Activated B cell treated with CpG ODN at 0.5 μM for 24 hours (primary cell): Measurements from ENCODE around the gene KIF3C. TPM values are rescaled to one million over a fixed set of nuclear protein-coding genes. Genes with fewer than 3 reads are reported as not detected.
A peak's percentile ranks its signal among the peaks of the same experiment; 100 is the strongest.
"Not testable (repeated sequence)": the region's sequence is repeated elsewhere in the genome, so short reads cannot be mapped to it uniquely, and the experiment has no call there.

Experiments used
- ATAC-seq: fragments of 200-7000 bp; cut with Tn5 transposase; one replicate; pipeline ENCODE4 v1.10.0; 2021; ENCODE audit warnings: low read depth, mild to moderate bottlenecking, moderate library complexity
- CTCF ChIA-PET: fragments of 350-600 bp; sonication (Branson Sonifier 250); formaldehyde crosslinking; loops from one replicate; lab custom pipeline; 2021; ENCODE audit warnings: antibody characterized with exemption; lab: Charles Lee
- POLR2A ChIA-PET: fragments of 350-600 bp; sonication (Branson Sonifier 250); formaldehyde crosslinking; loops from one replicate; lab custom pipeline; 2021; ENCODE audit warnings: antibody characterized with exemption; lab: Charles Lee
- DNase-seq: peaks from one replicate; pipeline ENCODE4 v3.0.0; 2022
- H3K27ac Mint-ChIP-seq: one replicate; pipeline ENCODE4 v1.8.0; 2020; ENCODE audit warnings: mixed read lengths
- H3K27me3 Mint-ChIP-seq: one replicate; pipeline ENCODE4 v1.8.0; 2021; ENCODE audit warnings: mixed read lengths
- H3K36me3 Mint-ChIP-seq: one replicate; pipeline ENCODE4 v1.8.0; 2021; ENCODE audit warnings: low read depth, mixed read lengths
- H3K4me1 Mint-ChIP-seq: one replicate; pipeline ENCODE4 v1.8.0; 2021; ENCODE audit warnings: mixed read lengths
- H3K4me3 Mint-ChIP-seq: one replicate; pipeline ENCODE4 v1.8.0; 2020; ENCODE audit warnings: mild to moderate bottlenecking, mixed read lengths
- H3K9me3 Mint-ChIP-seq: one replicate; pipeline ENCODE4 v1.8.0; 2020; ENCODE audit warnings: mixed read lengths
- intact Hi-C: fragments of 100-400 bp; cut with micrococcal nuclease; formaldehyde crosslinking; loops from one replicate; pipeline ENCODE4 v1.15.1; 2024
- total RNA-seq: library from RNA; stranded (reverse); gene quantifications from 2 replicates; pipeline ENCODE4 v1.2.3, GENCODE V29; 2022
- TF ChIP-seq, protein P1 (sequence below): fragments of 200-600 bp; IDR thresholded peaks from one replicate; pipeline ENCODE4 v1.8.0; 2022; ENCODE audit warnings: antibody characterized with exemption, mild to moderate bottlenecking

The KIF3C gene
- total RNA-seq, 1 donor from 2014 or later: 1.5 TPM

DNA sequence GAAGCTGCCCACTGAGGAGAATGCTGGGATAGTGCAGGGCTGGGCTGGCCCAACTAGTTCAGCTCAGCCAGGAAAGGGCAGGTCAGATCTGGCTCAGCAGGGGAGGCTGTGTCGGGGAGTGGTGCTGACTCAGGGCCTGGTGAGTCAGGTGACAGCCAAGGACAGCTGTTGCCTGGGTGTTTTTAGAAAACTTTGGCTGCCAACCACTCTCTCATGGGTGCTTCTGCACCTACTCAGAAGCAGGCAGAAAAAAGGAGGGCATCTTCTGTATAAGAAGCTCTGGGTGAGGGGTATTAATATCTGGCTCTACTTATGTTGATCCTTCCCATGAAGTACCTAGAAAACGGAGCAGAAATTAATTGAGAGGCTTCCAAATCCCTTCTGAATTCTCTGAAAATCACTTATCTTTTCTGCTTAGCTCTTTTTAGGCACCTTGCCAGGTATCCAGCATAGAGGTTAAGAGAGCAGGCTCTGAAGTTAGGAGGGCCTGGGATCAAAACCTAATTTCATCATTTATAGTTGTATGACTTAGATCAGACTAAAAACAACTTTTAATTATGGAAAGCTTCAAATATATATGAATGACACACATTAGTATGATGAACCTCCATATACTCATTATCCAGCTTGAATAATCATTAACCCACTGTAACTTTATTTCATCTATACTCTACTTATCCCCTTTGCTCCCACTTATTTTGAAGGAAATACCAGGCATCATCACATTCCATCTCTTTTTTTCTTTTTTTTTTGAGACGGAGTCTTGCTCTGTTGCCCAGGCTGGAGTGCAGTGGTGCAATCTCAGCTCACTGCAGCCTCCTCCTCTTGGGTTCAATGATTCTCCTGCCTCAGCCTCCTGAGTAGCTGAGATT, 36.1 kb upstream of the KIF3C start:
- TF ChIP-seq, protein P1, sequence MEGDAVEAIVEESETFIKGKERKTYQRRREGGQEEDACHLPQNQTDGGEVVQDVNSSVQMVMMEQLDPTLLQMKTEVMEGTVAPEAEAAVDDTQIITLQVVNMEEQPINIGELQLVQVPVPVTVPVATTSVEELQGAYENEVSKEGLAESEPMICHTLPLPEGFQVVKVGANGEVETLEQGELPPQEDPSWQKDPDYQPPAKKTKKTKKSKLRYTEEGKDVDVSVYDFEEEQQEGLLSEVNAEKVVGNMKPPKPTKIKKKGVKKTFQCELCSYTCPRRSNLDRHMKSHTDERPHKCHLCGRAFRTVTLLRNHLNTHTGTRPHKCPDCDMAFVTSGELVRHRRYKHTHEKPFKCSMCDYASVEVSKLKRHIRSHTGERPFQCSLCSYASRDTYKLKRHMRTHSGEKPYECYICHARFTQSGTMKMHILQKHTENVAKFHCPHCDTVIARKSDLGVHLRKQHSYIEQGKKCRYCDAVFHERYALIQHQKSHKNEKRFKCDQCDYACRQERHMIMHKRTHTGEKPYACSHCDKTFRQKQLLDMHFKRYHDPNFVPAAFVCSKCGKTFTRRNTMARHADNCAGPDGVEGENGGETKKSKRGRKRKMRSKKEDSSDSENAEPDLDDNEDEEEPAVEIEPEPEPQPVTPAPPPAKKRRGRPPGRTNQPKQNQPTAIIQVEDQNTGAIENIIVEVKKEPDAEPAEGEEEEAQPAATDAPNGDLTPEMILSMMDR: no peak
- H3K36me3 Mint-ChIP-seq: no peaks in the 10 kb centered on the region
- H3K4me3 Mint-ChIP-seq: no peak overlapping the region
- no peaks in the 10 kb centered on the region for H3K27me3 Mint-ChIP-seq
- ATAC-seq (peak; percentile 34), DNase-seq (no peak)
- H3K27ac Mint-ChIP-seq: no peak overlapping the region
- CTCF ChIA-PET: interaction anchor here (1.0 kb wide), 1 partner anchor 11 kb away, joined by 3 read pairs; no protein-coding TSS in a partner anchor
- H3K4me1 Mint-ChIP-seq: no peaks in the 10 kb centered on the region
- intact Hi-C loops: no loop called here
- no peaks in the 10 kb centered on the region for H3K9me3 Mint-ChIP-seq
- POLR2A ChIA-PET: no interaction called here

DNA sequence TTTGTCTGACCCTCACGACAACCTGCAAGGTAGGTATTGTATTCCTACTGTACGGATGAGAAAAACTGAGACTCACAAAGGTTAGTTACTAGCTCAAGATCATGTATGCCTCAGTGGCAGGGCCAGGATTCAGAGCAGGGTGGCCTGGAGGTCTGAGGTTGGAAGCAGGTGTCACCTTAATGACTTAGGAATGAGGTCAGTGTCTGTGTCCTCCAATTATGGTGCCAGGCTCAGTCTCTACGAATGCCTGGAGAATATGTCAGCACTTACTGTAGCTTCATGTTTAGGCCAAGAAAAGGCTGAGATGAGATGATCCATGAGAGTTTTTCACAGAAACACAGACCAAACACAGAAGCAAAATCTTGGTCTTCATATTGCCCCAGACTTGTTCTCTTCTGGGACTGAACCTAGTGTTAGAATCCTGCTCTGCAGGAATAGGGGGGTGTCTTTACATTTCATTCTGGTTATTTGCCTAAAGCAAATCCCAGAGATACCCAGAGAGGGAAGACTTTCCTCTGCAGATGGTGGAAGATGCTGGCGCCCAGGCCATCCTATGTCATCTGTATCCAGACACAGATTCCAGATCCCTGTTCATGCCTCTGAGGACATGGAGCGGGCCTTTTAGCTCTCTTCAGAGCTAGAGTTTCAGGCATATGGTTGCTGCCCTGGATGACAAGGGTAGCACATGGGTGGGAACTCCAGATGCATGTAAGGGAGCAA, 35.3 kb upstream of the KIF3C start:
- DNase-seq (no peak), ATAC-seq (no peak)
- Mint-ChIP-seq H3K27ac (no peak overlapping the region), H3K9me3 (no peaks in the 10 kb centered on the region), H3K36me3 (no peaks in the 10 kb centered on the region), H3K27me3 (no peaks in the 10 kb centered on the region), H3K4me3 (no peak overlapping the region), H3K4me1 (no peaks in the 10 kb centered on the region)
- intact Hi-C loops: no loop called here
- CTCF ChIA-PET: interaction anchor here (1.0 kb wide), 1 partner anchor 12 kb away, joined by 3 read pairs; no protein-coding TSS in a partner anchor
- POLR2A ChIA-PET: interaction anchor here (0.6 kb wide), 1 partner anchor 99 kb away, joined by 8 read pairs; no protein-coding TSS in a partner anchor
- TF ChIP-seq, protein P1: no peak

DNA sequence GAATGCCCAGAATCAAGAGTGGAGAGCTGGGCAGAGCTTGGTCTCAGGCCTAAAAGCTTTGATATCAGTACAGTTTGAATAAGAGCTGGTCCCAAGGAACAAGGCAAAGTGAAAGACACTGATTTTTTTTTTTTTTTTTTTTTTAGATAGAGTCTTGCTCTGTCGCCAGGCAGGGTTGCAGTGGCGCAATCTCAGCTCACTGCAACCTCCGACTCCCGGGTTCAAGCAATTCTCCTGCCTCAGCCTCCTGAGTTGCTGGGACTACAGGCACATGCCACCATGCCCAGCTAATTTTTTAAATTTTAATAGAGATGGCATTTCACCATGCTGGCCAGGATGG, 34.4 kb upstream of the KIF3C start:
- ATAC-seq, H3K27me3 Mint-ChIP-seq, POLR2A ChIA-PET, H3K27ac Mint-ChIP-seq, H3K4me1 Mint-ChIP-seq, H3K4me3 Mint-ChIP-seq, DNase-seq, H3K36me3 Mint-ChIP-seq, H3K9me3 Mint-ChIP-seq, intact Hi-C loops, CTCF ChIA-PET: not testable (repeated sequence)

DNA sequence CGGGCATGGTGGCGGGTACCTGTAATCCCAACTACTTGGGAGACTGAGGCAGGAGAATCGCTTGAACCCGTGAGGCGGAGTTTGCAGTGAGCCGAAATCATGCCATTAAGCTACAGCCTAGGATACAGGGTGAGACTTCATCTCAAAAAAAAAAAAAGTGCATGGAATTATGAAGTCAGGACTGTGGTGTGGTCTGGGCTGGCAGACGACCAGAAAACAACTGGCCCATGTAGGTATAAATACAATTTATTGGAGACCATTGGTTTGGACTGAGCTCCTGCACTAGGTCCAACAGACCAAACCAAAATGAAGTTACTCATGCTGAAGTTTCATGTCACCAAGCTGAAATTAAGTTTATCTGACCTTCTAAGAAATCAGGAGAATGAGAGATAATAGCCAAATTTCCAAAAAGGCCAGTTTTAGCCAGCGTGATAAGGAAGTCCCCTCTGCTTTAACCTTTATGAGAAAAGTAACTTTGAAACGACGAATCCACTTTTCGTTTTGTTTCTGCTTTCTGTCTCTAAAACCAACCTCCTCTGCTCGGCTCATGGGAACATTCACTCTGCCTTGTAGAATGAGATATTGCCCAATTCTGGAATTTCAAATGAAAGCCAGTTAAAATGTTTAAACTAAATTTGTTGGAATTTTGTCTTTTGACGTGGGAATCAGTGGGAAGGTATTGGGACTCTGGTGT, 33.9 kb upstream of the KIF3C start:
- TF ChIP-seq, protein P1: no peak
- intact Hi-C loops: no loop called here
- Mint-ChIP-seq H3K9me3 (no peaks in the 10 kb centered on the region), H3K27me3 (no peaks in the 10 kb centered on the region), H3K36me3 (no peaks in the 10 kb centered on the region), H3K4me3 (no peak overlapping the region), H3K27ac (no peak overlapping the region), H3K4me1 (no peaks in the 10 kb centered on the region)
- ATAC-seq: no peak
- ChIA-PET CTCF (no interaction called here), POLR2A (no interaction called here)
- DNase-seq: no peak

DNA sequence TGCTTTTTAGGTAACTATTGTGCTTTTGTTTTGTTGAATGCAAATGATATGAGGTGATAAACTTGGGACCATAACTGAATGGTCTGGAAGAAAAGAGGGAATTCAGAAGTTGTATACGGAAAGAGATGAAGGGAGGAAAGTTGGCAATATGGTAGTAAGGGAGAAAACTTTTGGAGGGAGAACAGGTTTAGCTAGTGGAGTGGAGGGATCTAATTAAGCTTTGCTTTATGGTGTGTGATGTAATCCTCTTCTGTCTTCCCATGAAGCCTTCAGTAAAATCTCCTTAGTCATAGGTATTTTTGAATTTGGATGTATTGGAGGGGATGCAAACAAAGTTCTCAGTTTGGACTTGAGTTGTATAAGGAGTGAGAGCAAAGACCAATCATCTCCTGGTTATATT, 31.4 kb upstream of the KIF3C start:
- no peaks in the 10 kb centered on the region for H3K4me1 Mint-ChIP-seq
- no peak overlapping the region for H3K27ac Mint-ChIP-seq
- peaks cover 3% of the 10 kb centered on the region for H3K27me3 Mint-ChIP-seq
- H3K4me3 Mint-ChIP-seq: no peak overlapping the region
- CTCF ChIA-PET: no interaction called here
- ATAC-seq: no peak
- DNase-seq: no peak
- peaks cover 5% of the 10 kb centered on the region for H3K9me3 Mint-ChIP-seq
- H3K36me3 Mint-ChIP-seq: no peaks in the 10 kb centered on the region
- TF ChIP-seq, protein P1: no peak
- POLR2A ChIA-PET: no interaction called here
- intact Hi-C loops: no loop called here
